KMS-11 (cell line): ENCODE data around the gene HYDIN.

Experiments
- H2AFZ ChIP-seq: fragments of 200-600 bp; sonication (generic); 2 replicates; pipeline ENCODE4 v1.6.1; 2016; ENCODE audit warnings: antibody characterized with exemption, mixed run types, low read depth
- H3K27ac ChIP-seq: fragments of 200-600 bp; sonication (generic); 2 replicates; pipeline ENCODE4 v1.6.1; 2016; ENCODE audit warnings: mild to moderate bottlenecking, mixed run types
- H3K27me3 ChIP-seq: fragments of 200-600 bp; sonication (generic); 2 replicates; pipeline ENCODE4 v1.6.1; 2017; ENCODE audit warnings: mild to moderate bottlenecking, low read depth, mixed run types, moderate library complexity; ENCODE audit not compliant: insufficient read depth
- H3K36me3 ChIP-seq: fragments of 200-600 bp; sonication (generic); 2 replicates; pipeline ENCODE4 v1.6.1; 2017; ENCODE audit warnings: mild to moderate bottlenecking, mixed run types; ENCODE audit not compliant: insufficient read depth
- H3K4me1 ChIP-seq: fragments of 200-600 bp; sonication (generic); 2 replicates; pipeline ENCODE4 v1.6.1; 2016; ENCODE audit warnings: mild to moderate bottlenecking, low read depth, mixed run types; ENCODE audit not compliant: poor library complexity, severe bottlenecking
- H3K4me2 ChIP-seq: fragments of 200-600 bp; sonication (generic); 2 replicates; pipeline ENCODE4 v1.7.0; 2016; ENCODE audit warnings: mild to moderate bottlenecking, mixed run types
- H3K4me3 ChIP-seq: fragments of 200-600 bp; sonication (generic); IDR thresholded peaks from 2 replicates; pipeline ENCODE4 v1.6.1; 2017; ENCODE audit warnings: low read depth, low read length, mixed read lengths; ENCODE audit not compliant: insufficient read depth
- H3K79me2 ChIP-seq: fragments of 200-600 bp; sonication (generic); 2 replicates; pipeline ENCODE4 v1.6.1; 2016; ENCODE audit warnings: low read depth, mixed run types; ENCODE audit not compliant: insufficient read depth
- H3K9ac ChIP-seq: fragments of 200-600 bp; sonication (generic); 2 replicates; pipeline ENCODE4 v1.6.1; 2016; ENCODE audit warnings: mild to moderate bottlenecking, mixed run types
- H4K20me1 ChIP-seq: fragments of 200-600 bp; sonication (generic); 2 replicates; pipeline ENCODE4 v1.6.1; 2016; ENCODE audit warnings: mild to moderate bottlenecking, mixed run types; ENCODE audit not compliant: insufficient read depth
- TF ChIP-seq, protein P1 (sequence below): fragments of 200-600 bp; sonication (generic); conservative IDR thresholded peaks from 2 replicates; pipeline ENCODE4 v1.6.1; 2017; ENCODE audit warnings: low read depth, mild to moderate bottlenecking, antibody characterized with exemption, low read length, moderate library complexity, mixed read lengths

The HYDIN gene

DNA sequence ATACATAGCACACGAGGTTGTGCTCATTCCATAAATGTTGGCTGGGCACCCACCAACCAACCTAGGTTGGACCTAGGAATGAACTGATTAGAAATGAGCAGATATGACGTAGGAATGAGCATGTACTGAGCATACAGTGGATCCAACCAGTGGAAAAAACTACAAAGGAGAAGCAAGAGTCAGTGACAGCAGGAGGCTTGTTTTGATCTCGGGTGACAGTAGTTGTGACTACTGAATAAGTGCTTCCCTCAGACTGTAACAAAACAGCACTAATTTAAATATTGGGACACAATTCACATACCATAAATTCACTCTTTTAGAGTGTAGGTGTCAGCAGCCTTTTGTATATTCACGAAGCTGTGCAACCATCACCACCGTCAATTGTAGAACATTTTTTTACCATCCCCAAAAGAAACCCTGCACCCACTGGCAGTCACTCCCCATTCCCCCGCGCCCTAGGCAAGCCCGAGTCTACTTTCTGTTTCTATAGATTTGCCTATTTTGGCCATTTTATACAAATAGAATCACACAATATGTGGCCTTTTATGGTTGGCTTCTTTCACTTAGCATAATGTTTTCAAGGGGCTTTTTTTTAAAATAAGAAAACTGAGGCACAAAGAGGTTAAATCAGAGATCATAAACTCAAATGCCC lies 436.5 kb downstream of the HYDIN start:
- TF ChIP-seq, protein P1, sequence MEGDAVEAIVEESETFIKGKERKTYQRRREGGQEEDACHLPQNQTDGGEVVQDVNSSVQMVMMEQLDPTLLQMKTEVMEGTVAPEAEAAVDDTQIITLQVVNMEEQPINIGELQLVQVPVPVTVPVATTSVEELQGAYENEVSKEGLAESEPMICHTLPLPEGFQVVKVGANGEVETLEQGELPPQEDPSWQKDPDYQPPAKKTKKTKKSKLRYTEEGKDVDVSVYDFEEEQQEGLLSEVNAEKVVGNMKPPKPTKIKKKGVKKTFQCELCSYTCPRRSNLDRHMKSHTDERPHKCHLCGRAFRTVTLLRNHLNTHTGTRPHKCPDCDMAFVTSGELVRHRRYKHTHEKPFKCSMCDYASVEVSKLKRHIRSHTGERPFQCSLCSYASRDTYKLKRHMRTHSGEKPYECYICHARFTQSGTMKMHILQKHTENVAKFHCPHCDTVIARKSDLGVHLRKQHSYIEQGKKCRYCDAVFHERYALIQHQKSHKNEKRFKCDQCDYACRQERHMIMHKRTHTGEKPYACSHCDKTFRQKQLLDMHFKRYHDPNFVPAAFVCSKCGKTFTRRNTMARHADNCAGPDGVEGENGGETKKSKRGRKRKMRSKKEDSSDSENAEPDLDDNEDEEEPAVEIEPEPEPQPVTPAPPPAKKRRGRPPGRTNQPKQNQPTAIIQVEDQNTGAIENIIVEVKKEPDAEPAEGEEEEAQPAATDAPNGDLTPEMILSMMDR = no peak
- Histone ChIP-seq H3K27ac (no peak overlapping the region), H3K36me3 (no peaks in the 10 kb centered on the region), H3K4me1 (peaks cover 28% of the 10 kb centered on the region), H3K27me3 (no peaks in the 10 kb centered on the region), H3K79me2 (peaks cover 75% of the 10 kb centered on the region), H4K20me1 (no peaks in the 10 kb centered on the region), H3K4me2 (no peak overlapping the region), H2AFZ (no peak overlapping the region), H3K9ac (no peak overlapping the region), H3K4me3 (no peak overlapping the region)

DNA sequence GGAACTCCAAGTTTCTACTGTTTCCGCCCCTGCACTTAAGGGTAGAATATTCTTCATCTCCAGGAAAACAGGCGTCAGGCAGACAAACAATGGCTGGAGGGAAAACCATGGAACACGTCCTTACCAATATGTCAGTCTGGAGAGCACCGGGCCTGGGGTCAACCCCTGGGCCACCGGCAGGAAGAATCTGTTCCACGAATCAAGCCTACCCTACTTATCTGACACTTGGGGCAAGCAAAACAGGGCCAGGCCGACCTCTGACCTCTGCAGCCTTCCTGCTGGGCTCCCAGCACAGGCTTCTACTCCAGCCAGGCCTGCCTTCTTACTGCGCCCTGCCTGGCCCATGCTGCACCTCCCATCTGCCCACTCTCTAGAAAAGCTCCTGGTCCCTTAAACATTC lies 439.7 kb downstream of the HYDIN start:
- Histone ChIP-seq H3K27ac (no peak overlapping the region), H3K9ac (no peak overlapping the region), H3K79me2 (peaks cover 51% of the 10 kb centered on the region; the same call in 1 of the 2 replicates), H3K4me1 (peaks cover 6% of the 10 kb centered on the region), H3K4me2 (no peak overlapping the region), H3K4me3 (no peak overlapping the region), H3K27me3 (no peaks in the 10 kb centered on the region), H3K36me3 (no peaks in the 10 kb centered on the region), H2AFZ (no peak overlapping the region), H4K20me1 (no peaks in the 10 kb centered on the region)
- TF ChIP-seq, protein P1 = no peak

DNA sequence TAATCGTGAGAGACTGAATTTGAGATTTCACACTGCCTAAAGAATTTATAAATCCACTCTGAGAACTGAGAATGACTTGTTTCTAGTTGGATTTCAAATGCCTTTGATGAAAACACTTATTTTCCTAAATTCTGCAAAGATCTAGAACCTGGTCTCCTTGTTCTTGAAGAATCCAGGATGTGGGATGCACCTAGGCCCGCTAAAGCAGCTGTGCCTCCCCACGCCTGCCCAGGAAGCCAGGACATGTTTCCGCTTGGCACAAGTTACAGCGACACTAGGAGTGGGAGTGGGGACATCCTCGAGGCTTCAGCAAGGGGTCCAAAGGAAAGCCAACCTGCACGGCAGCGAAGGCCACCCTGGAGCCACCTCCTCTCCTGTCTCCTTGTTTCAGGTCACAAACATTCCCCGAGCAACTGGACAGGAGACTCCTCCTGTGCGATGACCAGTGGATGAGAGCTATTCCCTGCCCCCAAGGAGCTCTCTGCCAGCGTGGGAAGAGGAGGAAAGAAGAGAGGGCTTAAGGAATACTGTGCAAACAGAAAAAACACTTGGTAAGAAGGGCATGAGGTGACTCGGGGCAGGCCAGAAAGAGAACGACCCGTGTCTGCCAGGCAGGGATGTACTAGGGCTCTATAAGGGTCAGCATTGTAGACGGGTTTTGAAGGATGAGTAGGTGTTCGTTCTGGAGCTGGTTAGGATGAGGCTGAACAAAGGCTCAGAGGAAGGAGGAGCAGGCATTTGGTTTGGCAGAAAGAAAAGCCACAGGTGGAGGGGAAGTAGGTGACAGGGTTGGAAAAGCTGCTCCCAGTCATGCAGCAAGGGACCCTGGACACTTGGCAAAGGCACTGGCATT lies 440.7 kb downstream of the HYDIN start:
- Histone ChIP-seq H3K4me3 (no peak overlapping the region), H4K20me1 (no peaks in the 10 kb centered on the region), H3K79me2 (peaks cover 45% of the 10 kb centered on the region; the same call in 1 of the 2 replicates), H3K27me3 (no peaks in the 10 kb centered on the region), H2AFZ (no peak overlapping the region), H3K27ac (no peak overlapping the region), H3K4me2 (no peak overlapping the region), H3K9ac (no peak overlapping the region), H3K4me1 (peaks cover 4% of the 10 kb centered on the region), H3K36me3 (no peaks in the 10 kb centered on the region)
- TF ChIP-seq, protein P1 = no peak

DNA sequence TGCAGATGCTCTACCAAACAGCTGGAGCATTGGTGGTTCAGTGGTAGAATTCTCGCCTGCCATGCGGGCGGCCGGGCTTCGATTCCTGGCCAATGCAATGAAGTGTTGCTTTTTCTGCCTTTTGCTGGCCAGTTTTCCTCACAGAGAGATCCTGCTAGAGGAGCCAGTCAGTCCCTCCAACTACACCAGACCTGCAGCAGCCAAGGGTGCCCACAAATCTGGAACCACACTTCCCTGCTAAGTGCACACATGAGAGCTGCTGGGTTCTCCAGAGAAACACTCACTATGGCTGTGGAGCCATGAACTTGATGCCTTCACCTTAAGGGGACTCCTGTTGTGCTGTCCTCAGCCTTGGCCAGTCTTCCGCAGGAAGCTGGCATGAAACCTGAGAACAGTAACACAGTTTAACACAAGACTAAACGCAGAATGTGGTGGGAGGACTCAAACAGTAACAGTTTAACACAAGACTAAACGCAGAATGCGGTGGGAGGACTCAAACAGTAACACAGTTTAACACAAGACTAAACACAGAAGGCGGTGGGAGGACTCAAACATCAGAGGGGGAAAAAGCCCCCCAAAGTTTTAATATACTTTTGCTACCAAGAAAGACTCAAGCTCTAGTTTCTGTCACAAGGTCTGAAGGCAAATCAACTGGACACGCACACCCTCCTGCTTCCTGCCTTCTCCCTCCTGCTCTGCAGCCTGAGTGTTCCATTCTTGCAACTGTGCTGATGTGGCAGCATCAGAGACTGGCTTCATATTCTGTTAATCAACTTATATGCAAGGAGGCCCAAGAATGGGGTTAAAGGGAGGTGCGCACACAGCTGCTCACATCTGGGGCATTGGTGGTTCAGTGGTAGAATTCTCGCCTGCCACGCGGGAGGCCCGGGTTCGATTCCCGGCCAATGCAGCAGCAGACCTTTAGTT lies 441.6 kb downstream of the HYDIN start:
- Histone ChIP-seq H3K79me2 (peaks cover 36% of the 10 kb centered on the region; the same call in 1 of the 2 replicates), H3K4me3 (no peak overlapping the region), H3K36me3 (no peaks in the 10 kb centered on the region), H4K20me1 (no peaks in the 10 kb centered on the region), H3K4me1 (no peaks in the 10 kb centered on the region), H3K4me2 (no peak overlapping the region), H2AFZ (no peak overlapping the region), H3K27ac (no peak overlapping the region), H3K27me3 (no peaks in the 10 kb centered on the region), H3K9ac (no peak overlapping the region)
- TF ChIP-seq, protein P1 = no peak
